Measurements from ENCODE around the gene COPE. TPM values are rescaled to one million over a fixed set of nuclear protein-coding genes. Genes with fewer than 3 reads are reported as not detected.
"Not testable (repeated sequence)": the region's sequence is repeated elsewhere in the genome, so short reads cannot be mapped to it uniquely, and the experiment has no call there.

COPE gene
- polyA plus RNA-seq, 1 experiment, result 170 TPM

GRCh38 chr19:18961767-18962620, 42.8 kb upstream of the COPE start:
- Histone ChIP-seq H3K27ac (ENCODE audit: low read depth, low read length) (no peak overlapping the region), H3K9me3 (ENCODE audit: control insufficient read depth, insufficient read depth, low read length) (no peaks in the 10 kb centered on the region), H3K4me3 (ENCODE audit: low read depth, low read length) (no peak overlapping the region), H3K27me3 (ENCODE audit: control insufficient read depth, insufficient read depth, low read length) (peaks cover 5% of the 10 kb centered on the region)
- no peak for TF ChIP-seq CTCF (IDR thresholded peaks at IDR 0.05; ENCODE audit: low read depth, low read length)
- CTCF ChIA-PET, result no interaction called here
- DNase-seq (ENCODE audit: low read depth, low spot score), result no peak
- POLR2A ChIA-PET, result no interaction called here

GRCh38 chr19:18960370-18960769, 41.2 kb upstream of the COPE start:
- H3K9me3 ChIP-seq (ENCODE audit: control insufficient read depth, insufficient read depth, low read length), result no peaks in the 10 kb centered on the region
- ChIA-PET POLR2A (no interaction called here), CTCF (no interaction called here)
- peaks cover 5% of the 10 kb centered on the region for H3K27me3 ChIP-seq (ENCODE audit: control insufficient read depth, insufficient read depth, low read length)
- H3K27ac ChIP-seq (ENCODE audit: low read depth, low read length), result no peak overlapping the region
- TF ChIP-seq CTCF (IDR thresholded peaks at IDR 0.05; ENCODE audit: low read depth, low read length), result no peak
- H3K4me3 ChIP-seq (ENCODE audit: low read depth, low read length), result no peak overlapping the region
- no peak for DNase-seq (ENCODE audit: low read depth, low spot score)

GRCh38 chr19:18955042-18955441, 35.9 kb upstream of the COPE start:
- ChIA-PET CTCF (no interaction called here), POLR2A (no interaction called here)
- Histone ChIP-seq H3K27me3 (ENCODE audit: control insufficient read depth, insufficient read depth, low read length) (peaks cover 3% of the 10 kb centered on the region), H3K9me3 (ENCODE audit: control insufficient read depth, insufficient read depth, low read length) (no peaks in the 10 kb centered on the region), H3K27ac (ENCODE audit: low read depth, low read length) (no peak overlapping the region), H3K4me3 (ENCODE audit: low read depth, low read length) (no peak overlapping the region)
- no peak for DNase-seq (ENCODE audit: low read depth, low spot score)
- TF ChIP-seq CTCF (IDR thresholded peaks at IDR 0.05; ENCODE audit: low read depth, low read length), result no peak

- DNase-seq (ENCODE audit: low read depth, low spot score), result no peak
- Histone ChIP-seq H3K4me3 (ENCODE audit: low read depth, low read length) (no peak overlapping the region), H3K27ac (ENCODE audit: low read depth, low read length) (no peak overlapping the region), H3K27me3 (ENCODE audit: control insufficient read depth, insufficient read depth, low read length) (no peaks in the 10 kb centered on the region), H3K9me3 (ENCODE audit: control insufficient read depth, insufficient read depth, low read length) (no peaks in the 10 kb centered on the region)
- TF ChIP-seq CTCF (IDR thresholded peaks at IDR 0.05; ENCODE audit: low read depth, low read length), result no peak
- POLR2A ChIA-PET, result no interaction called here
- CTCF ChIA-PET, result no interaction called here
Observed at GRCh38 chr19:18954094-18954493, 34.9 kb upstream of the COPE start.

GRCh38 chr19:18952364-18953003, 33.3 kb upstream of the COPE start:
- H3K27ac ChIP-seq (ENCODE audit: low read depth, low read length); H3K27me3 ChIP-seq (ENCODE audit: control insufficient read depth, insufficient read depth, low read length); H3K4me3 ChIP-seq (ENCODE audit: low read depth, low read length); DNase-seq (ENCODE audit: low read depth, low spot score); CTCF ChIA-PET; H3K9me3 ChIP-seq (ENCODE audit: control insufficient read depth, insufficient read depth, low read length): not testable (repeated sequence)
- POLR2A ChIA-PET, result interaction anchor here (0.7 kb wide), 1 partner anchor 22 kb away, joined by 4 read pairs; no protein-coding TSS in a partner anchor
